OCI-LY3 (cell line): ENCODE results near the gene PHPT1.

ENCODE experiments used
- EZH2phosphoT487 ChIP-seq: fragments of 200-600 bp; shearing (Covaris generic); IDR thresholded peaks from 2 replicates; pipeline ENCODE4 v1.6.1; 2018; ENCODE audit warnings: antibody characterized with exemption, mixed run types, low read depth
- TF ChIP-seq, protein P1 (sequence below): fragments of 200-600, 300-600 bp; sonication (generic); IDR thresholded peaks from 2 replicates; pipeline ENCODE4 v1.5.1; 2014; ENCODE audit warnings: antibody characterized with exemption, low read length, low read depth

DNA sequence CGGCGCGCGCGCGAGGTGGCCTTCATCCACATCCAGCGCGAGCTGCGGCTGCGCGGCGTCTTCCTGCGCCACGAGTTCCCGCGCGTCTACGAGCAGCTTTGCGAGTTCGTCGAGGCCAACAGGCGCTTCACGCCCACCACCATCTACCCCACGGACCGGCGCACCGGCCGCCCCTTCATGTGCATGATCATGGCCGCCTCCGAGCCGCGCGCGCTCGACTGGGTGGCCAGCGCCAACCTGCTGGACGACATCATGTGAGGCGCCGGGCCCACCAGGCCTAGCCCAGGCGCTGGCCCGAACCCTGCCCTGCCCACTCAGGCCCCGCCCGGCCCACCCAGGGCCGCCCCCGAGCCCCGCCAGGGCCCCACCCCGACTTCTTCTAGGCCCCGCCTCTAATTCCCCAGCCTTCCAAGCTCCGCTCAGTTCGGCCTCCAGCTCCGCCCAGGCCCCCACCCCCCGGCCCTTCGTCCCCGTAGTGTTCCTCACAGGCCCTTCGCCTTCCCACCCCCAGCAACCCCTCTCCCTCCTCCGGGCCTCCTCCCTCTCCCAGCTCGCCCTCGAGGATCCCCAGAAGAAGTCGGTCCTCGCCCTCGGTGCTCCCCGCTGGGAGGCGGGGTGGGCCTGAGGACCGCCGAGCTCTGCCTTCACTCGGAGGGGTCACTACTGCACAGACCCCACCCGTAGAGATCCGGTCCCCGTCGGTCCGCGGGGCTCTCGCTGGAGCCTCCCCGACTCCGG is 2.0 kb upstream of the PHPT1 start:
- TF ChIP-seq, protein P1, sequence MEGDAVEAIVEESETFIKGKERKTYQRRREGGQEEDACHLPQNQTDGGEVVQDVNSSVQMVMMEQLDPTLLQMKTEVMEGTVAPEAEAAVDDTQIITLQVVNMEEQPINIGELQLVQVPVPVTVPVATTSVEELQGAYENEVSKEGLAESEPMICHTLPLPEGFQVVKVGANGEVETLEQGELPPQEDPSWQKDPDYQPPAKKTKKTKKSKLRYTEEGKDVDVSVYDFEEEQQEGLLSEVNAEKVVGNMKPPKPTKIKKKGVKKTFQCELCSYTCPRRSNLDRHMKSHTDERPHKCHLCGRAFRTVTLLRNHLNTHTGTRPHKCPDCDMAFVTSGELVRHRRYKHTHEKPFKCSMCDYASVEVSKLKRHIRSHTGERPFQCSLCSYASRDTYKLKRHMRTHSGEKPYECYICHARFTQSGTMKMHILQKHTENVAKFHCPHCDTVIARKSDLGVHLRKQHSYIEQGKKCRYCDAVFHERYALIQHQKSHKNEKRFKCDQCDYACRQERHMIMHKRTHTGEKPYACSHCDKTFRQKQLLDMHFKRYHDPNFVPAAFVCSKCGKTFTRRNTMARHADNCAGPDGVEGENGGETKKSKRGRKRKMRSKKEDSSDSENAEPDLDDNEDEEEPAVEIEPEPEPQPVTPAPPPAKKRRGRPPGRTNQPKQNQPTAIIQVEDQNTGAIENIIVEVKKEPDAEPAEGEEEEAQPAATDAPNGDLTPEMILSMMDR = no peak
- TF ChIP-seq EZH2phosphoT487 = no peak
